Neural progenitor cell (in vitro differentiated cells): ENCODE measurements around the gene ZNF536.

ENCODE experiments used
- EZH2 ChIP-seq: fragments of 200-600 bp; sonication (generic); IDR thresholded peaks from 2 replicates; pipeline ENCODE4 v1.6.1; 2017; ENCODE audit warnings: antibody characterized with exemption, mild to moderate bottlenecking, moderate library complexity
- TF ChIP-seq, protein P1 (sequence below): fragments of 200-600 bp; sonication (generic); IDR thresholded peaks from 2 replicates; pipeline ENCODE4 v1.5.1; 2017; ENCODE audit warnings: antibody characterized with exemption, mild to moderate bottlenecking

DNA sequence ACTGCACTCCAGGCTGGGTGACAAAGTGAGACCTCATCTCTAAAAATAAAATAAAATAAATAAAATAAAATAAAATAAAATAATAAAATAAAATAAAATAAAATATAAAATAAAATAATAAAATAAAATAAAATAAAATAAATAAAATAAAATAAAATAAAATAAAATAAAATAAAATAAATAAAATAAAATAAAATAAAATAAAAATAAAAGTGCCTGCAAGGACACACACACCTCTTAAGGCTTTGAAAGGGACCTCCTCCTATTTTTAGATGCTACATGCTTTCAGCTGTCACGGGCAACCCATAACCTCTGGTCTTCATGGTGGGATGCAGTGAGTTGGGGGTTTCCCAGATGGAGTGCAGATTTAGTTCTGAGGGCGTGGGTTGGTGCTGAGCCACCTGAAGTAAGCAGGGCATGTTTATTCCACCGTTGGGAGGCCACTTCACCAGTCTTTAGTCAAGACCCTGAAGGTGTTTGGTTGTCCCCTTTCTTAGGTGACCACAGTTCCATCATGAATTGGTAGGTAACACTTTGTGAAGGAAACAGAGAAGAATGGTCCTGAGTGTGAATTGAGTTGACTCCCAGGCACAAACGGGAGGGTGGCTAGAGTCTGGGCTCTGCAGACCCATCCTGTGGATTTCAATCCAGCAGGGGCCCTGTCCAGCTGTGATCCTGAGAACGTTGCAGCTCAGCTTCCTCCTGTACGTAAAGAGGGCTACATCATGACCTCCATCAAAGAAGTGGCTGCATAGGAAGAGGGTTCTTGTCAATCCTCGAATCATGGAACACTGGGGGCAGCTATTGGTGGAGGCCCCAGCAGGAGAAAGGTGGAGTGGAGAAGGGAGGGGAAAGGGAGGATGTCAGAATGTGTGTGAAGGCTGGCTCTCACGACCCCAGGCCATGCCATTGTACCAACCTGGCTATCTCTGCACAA, 234.2 kb downstream of the ZNF536 start:
- TF ChIP-seq, protein P1, sequence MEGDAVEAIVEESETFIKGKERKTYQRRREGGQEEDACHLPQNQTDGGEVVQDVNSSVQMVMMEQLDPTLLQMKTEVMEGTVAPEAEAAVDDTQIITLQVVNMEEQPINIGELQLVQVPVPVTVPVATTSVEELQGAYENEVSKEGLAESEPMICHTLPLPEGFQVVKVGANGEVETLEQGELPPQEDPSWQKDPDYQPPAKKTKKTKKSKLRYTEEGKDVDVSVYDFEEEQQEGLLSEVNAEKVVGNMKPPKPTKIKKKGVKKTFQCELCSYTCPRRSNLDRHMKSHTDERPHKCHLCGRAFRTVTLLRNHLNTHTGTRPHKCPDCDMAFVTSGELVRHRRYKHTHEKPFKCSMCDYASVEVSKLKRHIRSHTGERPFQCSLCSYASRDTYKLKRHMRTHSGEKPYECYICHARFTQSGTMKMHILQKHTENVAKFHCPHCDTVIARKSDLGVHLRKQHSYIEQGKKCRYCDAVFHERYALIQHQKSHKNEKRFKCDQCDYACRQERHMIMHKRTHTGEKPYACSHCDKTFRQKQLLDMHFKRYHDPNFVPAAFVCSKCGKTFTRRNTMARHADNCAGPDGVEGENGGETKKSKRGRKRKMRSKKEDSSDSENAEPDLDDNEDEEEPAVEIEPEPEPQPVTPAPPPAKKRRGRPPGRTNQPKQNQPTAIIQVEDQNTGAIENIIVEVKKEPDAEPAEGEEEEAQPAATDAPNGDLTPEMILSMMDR = no peak
- TF ChIP-seq EZH2 = no peak
